AG10803 (cell line): ENCODE results near the gene SAMD4B.

ENCODE experiments used
- DNase-seq: peaks from one replicate; pipeline ENCODE4 v3.0.0; 2010; ENCODE audit warnings: low read depth
- H3K4me3 ChIP-seq: 2 replicates; pipeline ENCODE4 v1.5.1; 2011; ENCODE audit warnings: mild to moderate bottlenecking, low read length, control low read depth
- CTCF ChIP-seq: conservative IDR thresholded peaks from 2 replicates; pipeline ENCODE4 v1.5.1; 2011; ENCODE audit warnings: mild to moderate bottlenecking, low read length, control low read depth, inconsistent platforms

The SAMD4B gene

DNA sequence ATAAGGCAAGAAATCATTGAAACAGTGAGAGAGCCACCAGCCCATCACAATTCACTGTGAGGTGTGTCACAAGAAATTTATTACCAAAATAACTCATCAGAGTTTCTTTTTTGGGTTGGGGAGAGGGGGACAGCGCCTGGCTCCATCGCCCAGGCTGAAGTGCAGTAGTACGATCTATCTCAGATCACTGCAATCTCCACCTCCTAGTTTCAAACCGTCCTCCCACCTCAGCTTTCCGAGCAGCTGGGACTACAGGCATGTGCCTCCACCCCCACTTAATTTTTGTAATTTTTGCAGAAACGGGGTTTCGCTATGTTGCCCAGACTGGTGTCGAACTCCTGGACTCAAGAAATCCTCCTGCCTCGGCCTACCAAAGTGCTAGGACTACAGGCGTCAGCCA is 42.4 kb upstream of the SAMD4B start:
- no peak overlapping the region for H3K4me3 ChIP-seq
- no peak for TF ChIP-seq CTCF
- no peak for DNase-seq

- no peak for DNase-seq
- TF ChIP-seq CTCF = no peak
- no peak overlapping the region for H3K4me3 ChIP-seq
Observed at GRCh38 chr19:39301021-39301420, 41.2 kb upstream of the SAMD4B start.

DNA sequence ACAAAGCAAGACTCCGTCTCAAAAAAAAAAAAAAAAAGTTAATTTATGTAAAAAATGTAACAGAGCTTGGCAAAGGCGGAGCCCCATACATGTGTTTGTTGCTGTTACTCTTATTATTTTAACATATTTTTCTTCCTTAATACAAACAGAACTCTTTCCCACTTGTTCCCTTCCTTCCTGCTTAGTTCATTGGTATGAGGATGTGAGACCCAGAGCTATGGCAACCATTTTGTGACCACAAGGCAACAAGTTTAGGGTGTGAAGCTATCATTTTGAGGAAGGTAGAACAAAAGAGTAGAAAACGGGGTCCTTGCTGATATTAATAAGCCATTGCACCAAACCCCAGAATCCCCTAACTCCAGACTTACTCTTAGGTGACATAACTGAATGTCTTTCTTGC is 40.7 kb upstream of the SAMD4B start:
- no peak for TF ChIP-seq CTCF
- no peak overlapping the region for H3K4me3 ChIP-seq
- DNase-seq = no peak

- TF ChIP-seq CTCF = no peak
- no peak overlapping the region for H3K4me3 ChIP-seq
- no peak for DNase-seq
Observed at GRCh38 chr19:39303373-39304184, 38.6 kb upstream of the SAMD4B start.

GRCh38 chr19:39304185-39304513 is 38.1 kb upstream of the SAMD4B start:
- no peak for TF ChIP-seq CTCF
- DNase-seq = no peak
- no peak overlapping the region for H3K4me3 ChIP-seq

DNA sequence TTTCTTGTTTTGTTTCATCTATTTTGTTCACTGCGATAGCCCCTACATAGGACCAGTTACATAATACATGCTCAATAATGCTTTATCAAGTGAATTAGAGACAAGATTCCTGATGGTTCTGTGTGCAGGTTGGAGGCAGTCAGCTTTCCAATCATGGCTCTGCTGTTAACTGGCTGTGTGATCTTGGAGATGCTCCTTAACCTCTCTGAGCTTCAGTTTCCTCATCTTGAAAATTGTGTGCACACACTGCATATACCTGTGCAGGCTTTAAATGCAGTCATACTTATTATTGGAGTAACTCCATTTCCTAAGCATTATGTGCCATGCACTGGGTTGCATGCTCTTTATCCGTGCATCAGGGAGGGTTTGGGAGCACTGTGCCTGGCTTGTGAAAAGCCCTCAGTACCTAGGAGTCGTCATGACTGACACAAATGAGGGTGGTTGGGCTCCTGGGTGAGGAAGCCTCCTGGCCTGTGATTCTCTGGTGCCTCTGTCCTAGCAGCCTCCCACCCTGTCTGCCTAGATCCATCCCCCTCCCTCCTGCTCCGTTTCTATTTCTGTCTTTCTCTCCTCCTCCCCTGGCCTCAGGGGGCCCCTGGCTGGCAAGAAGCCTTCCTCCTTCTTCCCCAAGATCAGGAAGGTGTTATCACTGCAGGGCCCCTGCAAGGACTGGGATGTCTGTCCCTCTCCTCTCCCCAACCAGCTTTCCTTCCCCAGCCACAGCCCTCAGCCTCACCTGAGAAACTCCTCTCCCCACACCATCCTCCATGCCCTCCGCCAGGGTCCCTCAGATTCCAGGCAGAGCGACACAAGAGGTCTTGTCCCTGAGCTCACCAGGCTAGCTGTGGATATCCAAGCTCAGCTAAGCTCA is 37.3 kb upstream of the SAMD4B start:
- TF ChIP-seq CTCF = no peak
- DNase-seq = no peak
- H3K4me3 ChIP-seq = no peak overlapping the region

GRCh38 chr19:39306075-39306474 is 36.1 kb upstream of the SAMD4B start:
- no peak overlapping the region for H3K4me3 ChIP-seq
- no peak for TF ChIP-seq CTCF
- DNase-seq = no peak
